ENCODE results near the gene BTRC.
A peak's percentile ranks its signal among the peaks of the same experiment; 100 is the strongest.

Gene BTRC

GRCh38 chr10:101353692-101354327 is at the start of gene BTRC:
Gene BTRC, plus strand, starts transcription at chr10:101354165. Its CDS starts 16 bp downstream, at chr10:101354181.
- Histone ChIP-seq H3K27ac (ENCODE audit: low read depth, low read length) (peak within 1 kb of the TSS; percentile 74), H3K36me3 (ENCODE audit: control insufficient read depth in 1 of 2, insufficient read depth in 2 of 2, low read length in 2 of 2) (no peaks in the 10 kb centered on the region), H3K4me3 (ENCODE audit: low read depth in 1 of 2, low read length in 2 of 2) (peak within 1 kb of the TSS; percentile 89 to 96), H3K4me1 (ENCODE audit: control insufficient read depth in 1 of 2, insufficient read depth in 2 of 2, low read length in 2 of 2) (peaks cover 9 to 14% of the 10 kb centered on the region in 2 donors), H3K9me3 (ENCODE audit: control insufficient read depth in 1 of 2, low read length in 2 of 2) (no peaks in the 10 kb centered on the region), H3K9ac (ENCODE audit: low read depth in 1 of 2, low read length in 2 of 2) (peak within 1 kb of the TSS; percentile 81 to 94), H3K27me3 (ENCODE audit: control insufficient read depth in 1 of 2, insufficient read depth in 2 of 2, low read length in 2 of 2) (peaks cover 0 to 2% of the 10 kb centered on the region in 2 donors)

- H3K4me1 ChIP-seq (ENCODE audit: control insufficient read depth in 1 of 2, insufficient read depth in 2 of 2, low read length in 2 of 2) = no peaks in the 10 kb centered on the region
- peaks cover 18 to 22% of the 10 kb centered on the region in 2 donors for H3K27me3 ChIP-seq (ENCODE audit: control insufficient read depth in 1 of 2, insufficient read depth in 2 of 2, low read length in 2 of 2)
- H3K4me3 ChIP-seq (ENCODE audit: low read depth in 1 of 2, low read length in 2 of 2) = no peak overlapping the region
- H3K9ac ChIP-seq (ENCODE audit: low read depth in 1 of 2, low read length in 2 of 2) = no peak overlapping the region
- no peak overlapping the region for H3K27ac ChIP-seq (ENCODE audit: low read depth, low read length)
- H3K36me3 ChIP-seq (ENCODE audit: control insufficient read depth in 1 of 2, insufficient read depth in 2 of 2, low read length in 2 of 2) = no peaks in the 10 kb centered on the region
- H3K9me3 ChIP-seq (ENCODE audit: control insufficient read depth in 1 of 2, low read length in 2 of 2) = no peaks in the 10 kb centered on the region
These were observed 49.6 kb upstream of the BTRC start for GRCh38 chr10:101304316-101304715.

GRCh38 chr10:101305320-101306241 is 48.4 kb upstream of the BTRC start:
- Histone ChIP-seq H3K27ac (ENCODE audit: low read depth, low read length) (no peak overlapping the region), H3K27me3 (ENCODE audit: control insufficient read depth in 1 of 2, insufficient read depth in 2 of 2, low read length in 2 of 2) (peaks cover 20 to 30% of the 10 kb centered on the region in 2 donors), H3K9ac (ENCODE audit: low read depth in 1 of 2, low read length in 2 of 2) (no peak overlapping the region), H3K36me3 (ENCODE audit: control insufficient read depth in 1 of 2, insufficient read depth in 2 of 2, low read length in 2 of 2) (no peaks in the 10 kb centered on the region), H3K4me1 (ENCODE audit: control insufficient read depth in 1 of 2, insufficient read depth in 2 of 2, low read length in 2 of 2) (no peaks in the 10 kb centered on the region), H3K4me3 (ENCODE audit: low read depth in 1 of 2, low read length in 2 of 2) (no peak overlapping the region), H3K9me3 (ENCODE audit: control insufficient read depth in 1 of 2, low read length in 2 of 2) (no peaks in the 10 kb centered on the region)

- no peak overlapping the region for H3K27ac ChIP-seq (ENCODE audit: low read depth, low read length)
- no peak overlapping the region for H3K9ac ChIP-seq (ENCODE audit: low read depth in 1 of 2, low read length in 2 of 2)
- peaks cover 40 to 51% of the 10 kb centered on the region in 2 donors for H3K27me3 ChIP-seq (ENCODE audit: control insufficient read depth in 1 of 2, insufficient read depth in 2 of 2, low read length in 2 of 2)
- H3K4me3 ChIP-seq (ENCODE audit: low read depth in 1 of 2, low read length in 2 of 2) = no peak overlapping the region
- H3K9me3 ChIP-seq (ENCODE audit: control insufficient read depth in 1 of 2, low read length in 2 of 2) = no peaks in the 10 kb centered on the region
- H3K4me1 ChIP-seq (ENCODE audit: control insufficient read depth in 1 of 2, insufficient read depth in 2 of 2, low read length in 2 of 2) = no peaks in the 10 kb centered on the region
- H3K36me3 ChIP-seq (ENCODE audit: control insufficient read depth in 1 of 2, insufficient read depth in 2 of 2, low read length in 2 of 2) = no peaks in the 10 kb centered on the region
These were observed 45.9 kb upstream of the BTRC start for GRCh38 chr10:101308051-101308450.

GRCh38 chr10:101310529-101311184 is 43.3 kb upstream of the BTRC start:
- peaks cover 32 to 49% of the 10 kb centered on the region in 2 donors for H3K27me3 ChIP-seq (ENCODE audit: control insufficient read depth in 1 of 2, insufficient read depth in 2 of 2, low read length in 2 of 2)
- H3K9me3 ChIP-seq (ENCODE audit: control insufficient read depth in 1 of 2, low read length in 2 of 2) = no peaks in the 10 kb centered on the region
- H3K27ac ChIP-seq (ENCODE audit: low read depth, low read length) = no peak overlapping the region
- H3K9ac ChIP-seq (ENCODE audit: low read depth in 1 of 2, low read length in 2 of 2) = no peak overlapping the region
- no peaks in the 10 kb centered on the region for H3K4me1 ChIP-seq (ENCODE audit: control insufficient read depth in 1 of 2, insufficient read depth in 2 of 2, low read length in 2 of 2)
- no peaks in the 10 kb centered on the region for H3K36me3 ChIP-seq (ENCODE audit: control insufficient read depth in 1 of 2, insufficient read depth in 2 of 2, low read length in 2 of 2)
- H3K4me3 ChIP-seq (ENCODE audit: low read depth in 1 of 2, low read length in 2 of 2) = peak overlapping the region in 1 of 2 donors; percentile 3

GRCh38 chr10:101311185-101312066 is 42.5 kb upstream of the BTRC start:
- Histone ChIP-seq H3K27me3 (ENCODE audit: control insufficient read depth in 1 of 2, insufficient read depth in 2 of 2, low read length in 2 of 2) (peaks cover 32 to 49% of the 10 kb centered on the region in 2 donors), H3K36me3 (ENCODE audit: control insufficient read depth in 1 of 2, insufficient read depth in 2 of 2, low read length in 2 of 2) (no peaks in the 10 kb centered on the region), H3K27ac (ENCODE audit: low read depth, low read length) (no peak overlapping the region), H3K9me3 (ENCODE audit: control insufficient read depth in 1 of 2, low read length in 2 of 2) (no peaks in the 10 kb centered on the region), H3K9ac (ENCODE audit: low read depth in 1 of 2, low read length in 2 of 2) (no peak overlapping the region), H3K4me1 (ENCODE audit: control insufficient read depth in 1 of 2, insufficient read depth in 2 of 2, low read length in 2 of 2) (no peaks in the 10 kb centered on the region), H3K4me3 (ENCODE audit: low read depth in 1 of 2, low read length in 2 of 2) (peak overlapping the region in 1 of 2 donors; percentile 3)

GRCh38 chr10:101319241-101319915 is 34.6 kb upstream of the BTRC start:
- H3K4me1 ChIP-seq (ENCODE audit: control insufficient read depth in 1 of 2, insufficient read depth in 2 of 2, low read length in 2 of 2) = no peaks in the 10 kb centered on the region
- no peak overlapping the region for H3K27ac ChIP-seq (ENCODE audit: low read depth, low read length)
- H3K4me3 ChIP-seq (ENCODE audit: low read depth in 1 of 2, low read length in 2 of 2) = no peak overlapping the region
- H3K9ac ChIP-seq (ENCODE audit: low read depth in 1 of 2, low read length in 2 of 2) = no peak overlapping the region
- H3K27me3 ChIP-seq (ENCODE audit: control insufficient read depth in 1 of 2, insufficient read depth in 2 of 2, low read length in 2 of 2) = peaks cover 0 to 4% of the 10 kb centered on the region in 2 donors
- H3K36me3 ChIP-seq (ENCODE audit: control insufficient read depth in 1 of 2, insufficient read depth in 2 of 2, low read length in 2 of 2) = no peaks in the 10 kb centered on the region
- no peaks in the 10 kb centered on the region for H3K9me3 ChIP-seq (ENCODE audit: control insufficient read depth in 1 of 2, low read length in 2 of 2)

GRCh38 chr10:101321073-101321472 is 32.9 kb upstream of the BTRC start:
- Histone ChIP-seq H3K27me3 (ENCODE audit: control insufficient read depth in 1 of 2, insufficient read depth in 2 of 2, low read length in 2 of 2) (peaks cover 0 to 9% of the 10 kb centered on the region in 2 donors), H3K4me1 (ENCODE audit: control insufficient read depth in 1 of 2, insufficient read depth in 2 of 2, low read length in 2 of 2) (no peaks in the 10 kb centered on the region), H3K9ac (ENCODE audit: low read depth in 1 of 2, low read length in 2 of 2) (no peak overlapping the region), H3K4me3 (ENCODE audit: low read depth in 1 of 2, low read length in 2 of 2) (no peak overlapping the region), H3K9me3 (ENCODE audit: control insufficient read depth in 1 of 2, low read length in 2 of 2) (no peaks in the 10 kb centered on the region), H3K27ac (ENCODE audit: low read depth, low read length) (no peak overlapping the region), H3K36me3 (ENCODE audit: control insufficient read depth in 1 of 2, insufficient read depth in 2 of 2, low read length in 2 of 2) (no peaks in the 10 kb centered on the region)

All from duodenal mucosa (tissue), 2 donors.